Amygdala (tissue), 56 donors: Measurements from ENCODE around the gene TEX29.

Experiments
- DNase-seq, 56 donors: peaks; one replicate each; lab custom pipeline; 2025; lab: John Stamatoyannopoulos, UW

The TEX29 gene

GRCh38 chr13:111289251-111289650 lies 31.2 kb upstream of the TEX29 start:
- no peak for DNase-seq

- DNase-seq = no peak
These were observed 28.5 kb upstream of the TEX29 start for GRCh38 chr13:111291908-111292307.

- DNase-seq = peak in 2 of 56 donors; percentile 12 to 18
These were observed 27.5 kb upstream of the TEX29 start for GRCh38 chr13:111292710-111293485.

- no peak for DNase-seq
These were observed 24.6 kb upstream of the TEX29 start for GRCh38 chr13:111295886-111296285.

GRCh38 chr13:111296417-111296816 lies 24.0 kb upstream of the TEX29 start:
- no peak for DNase-seq

GRCh38 chr13:111298214-111298975 lies 22.0 kb upstream of the TEX29 start:
- DNase-seq = no peak

- DNase-seq = no peak
These were observed 18.3 kb upstream of the TEX29 start for GRCh38 chr13:111302045-111302726.

- DNase-seq = no peak
These were observed 16.9 kb upstream of the TEX29 start for GRCh38 chr13:111303559-111303958.

GRCh38 chr13:111304041-111304544 lies 16.3 kb upstream of the TEX29 start:
- no peak for DNase-seq

- no peak for DNase-seq
These were observed 15.7 kb upstream of the TEX29 start for GRCh38 chr13:111304603-111305289.

- no peak for DNase-seq
These were observed 7.4 kb upstream of the TEX29 start for GRCh38 chr13:111312944-111313590.

GRCh38 chr13:111313911-111314425 lies 6.5 kb upstream of the TEX29 start:
- DNase-seq = no peak

GRCh38 chr13:111314852-111315251 lies 5.6 kb upstream of the TEX29 start:
- no peak for DNase-seq

GRCh38 chr13:111315347-111315995 lies 5.0 kb upstream of the TEX29 start:
- no peak for DNase-seq

GRCh38 chr13:111316161-111316730 lies 4.2 kb upstream of the TEX29 start:
- DNase-seq = no peak

- DNase-seq = no peak
These were observed 3.3 kb upstream of the TEX29 start for GRCh38 chr13:111317042-111317550.

GRCh38 chr13:111317571-111318345 lies 2.7 kb upstream of the TEX29 start:
- DNase-seq = no peak

GRCh38 chr13:111318386-111318785 lies 2.1 kb upstream of the TEX29 start:
- no peak for DNase-seq
